Muscle of back (tissue), 11 donors: ENCODE data around the gene SEC23A. TPM values are rescaled to one million over a fixed set of nuclear protein-coding genes. Genes with fewer than 3 reads are reported as not detected.

Experiments
- DNase-seq, 3 donors: peaks; one replicate each; pipeline versions ENCODE4 v3.0.0 to v3.0.0-alpha.2; 2013
- polyA plus RNA-seq, 10 donors: library from polyadenylated mRNA; unstranded; fragments of 120-200 nt; gene quantifications; one replicate each; pipeline ENCODE4 v1.2.1, GENCODE V29; 2013; ENCODE audit not compliant: insufficient read length in 10 of 10

The SEC23A gene
- polyA plus RNA-seq, 10 donors: 80.9 to 98.8 (median 90.6) TPM

DNA sequence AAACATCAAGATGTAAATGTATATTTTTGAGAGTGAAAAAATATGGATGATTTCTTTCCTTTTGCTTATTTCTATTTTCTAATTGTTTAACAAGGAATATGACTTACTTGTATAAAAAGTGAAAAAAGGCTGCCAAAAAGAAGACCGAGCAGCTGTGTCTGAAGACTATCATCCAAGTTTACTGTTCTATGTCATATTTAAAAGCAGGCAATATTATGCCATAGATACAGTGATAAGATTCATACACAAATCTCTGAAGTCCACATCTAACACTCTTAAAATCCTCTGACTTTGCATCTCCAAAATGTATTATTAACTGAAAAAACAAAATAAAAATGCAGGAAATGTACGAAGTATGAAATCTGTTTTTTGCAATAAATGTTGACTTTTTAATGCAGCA, 109.1 kb downstream of the SEC23A start:
- DNase-seq: peak in 2 of 3 donors; percentile 10 to 27

DNA sequence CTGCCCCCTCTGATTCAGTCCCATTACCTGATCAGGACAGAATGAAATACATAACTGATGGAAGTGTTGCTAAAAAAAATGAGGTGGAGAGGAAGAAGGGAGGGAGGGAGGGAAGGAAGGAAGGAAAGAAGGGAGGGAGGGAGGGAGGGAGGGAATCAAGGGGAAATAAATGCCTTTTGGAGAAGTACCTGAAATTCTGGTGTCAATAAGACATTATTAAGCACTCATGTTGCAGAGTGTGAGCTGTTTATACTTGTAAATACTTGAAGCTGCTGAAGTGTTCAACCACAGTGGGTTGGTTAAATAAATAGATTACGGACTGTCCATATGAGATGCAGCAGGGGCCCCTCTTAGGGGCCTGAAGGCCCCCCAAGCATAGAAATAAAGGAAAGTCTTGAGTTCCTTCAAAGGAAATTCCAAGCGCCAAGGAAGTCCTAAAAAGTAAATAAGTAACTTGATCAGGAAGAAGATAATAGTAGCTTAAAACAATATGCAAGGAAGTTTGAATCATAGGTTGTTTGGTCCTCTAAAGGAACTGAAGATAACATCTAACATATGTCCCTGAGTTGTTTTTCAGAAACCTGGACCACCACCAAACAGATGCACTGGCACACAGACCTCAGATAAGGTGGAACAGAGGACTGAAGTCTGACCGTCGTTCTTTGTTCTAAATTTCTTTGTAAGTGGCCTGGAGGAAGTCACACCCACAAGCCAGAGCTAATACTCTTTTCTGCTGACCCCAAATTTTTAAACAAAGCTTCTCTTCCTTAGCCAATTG, 110.8 kb downstream of the SEC23A start:
- no peak for DNase-seq

DNA sequence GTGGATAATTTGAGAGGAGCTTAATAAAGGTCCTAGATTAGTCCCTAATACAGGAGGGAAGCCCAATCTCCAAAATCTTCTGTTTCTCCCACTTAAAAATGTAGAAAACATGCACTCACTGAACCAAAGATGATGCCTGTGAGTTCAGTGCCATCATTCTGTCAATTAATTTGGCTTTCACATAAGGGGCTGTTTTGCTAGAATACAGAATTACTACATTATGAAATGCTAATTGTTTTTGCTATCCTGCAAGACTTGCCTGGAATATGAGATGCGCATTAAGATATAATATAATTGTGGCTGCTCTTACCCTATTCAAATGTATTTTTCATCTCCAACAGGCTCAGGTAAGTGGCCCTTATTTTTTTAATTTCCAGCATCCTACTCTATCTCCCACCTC, 111.7 kb downstream of the SEC23A start:
- DNase-seq: no peak

DNA sequence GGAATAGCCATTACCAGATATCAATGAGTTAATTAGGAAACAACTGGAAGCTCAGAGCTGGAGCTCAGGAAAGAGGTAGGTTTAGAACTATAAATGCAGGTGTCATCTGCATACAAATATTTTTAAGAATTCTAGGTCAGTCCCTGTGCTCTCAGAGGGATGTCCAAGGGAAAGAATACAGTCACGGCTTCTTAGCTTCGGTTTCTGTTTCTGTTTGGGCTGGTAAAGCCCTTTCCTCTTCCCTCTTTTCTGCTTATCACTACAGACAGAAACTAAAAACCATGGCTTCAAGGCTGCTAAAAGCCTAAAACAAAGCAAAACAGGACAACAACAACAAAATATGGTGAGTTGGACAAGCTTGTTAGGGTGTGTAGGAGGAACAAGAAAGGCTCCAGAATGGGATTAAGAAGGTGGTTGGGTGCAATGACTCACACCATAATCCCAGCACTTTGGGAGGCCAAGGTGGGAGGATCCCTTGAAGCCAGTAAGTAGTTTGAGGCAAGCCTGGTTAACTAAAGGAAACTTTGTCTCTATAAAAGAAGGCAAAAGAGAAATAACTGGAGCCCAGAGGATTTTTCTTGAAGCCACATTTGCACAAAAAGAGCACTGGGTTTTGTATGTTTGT, 113.0 kb downstream of the SEC23A start:
- DNase-seq: no peak

DNA sequence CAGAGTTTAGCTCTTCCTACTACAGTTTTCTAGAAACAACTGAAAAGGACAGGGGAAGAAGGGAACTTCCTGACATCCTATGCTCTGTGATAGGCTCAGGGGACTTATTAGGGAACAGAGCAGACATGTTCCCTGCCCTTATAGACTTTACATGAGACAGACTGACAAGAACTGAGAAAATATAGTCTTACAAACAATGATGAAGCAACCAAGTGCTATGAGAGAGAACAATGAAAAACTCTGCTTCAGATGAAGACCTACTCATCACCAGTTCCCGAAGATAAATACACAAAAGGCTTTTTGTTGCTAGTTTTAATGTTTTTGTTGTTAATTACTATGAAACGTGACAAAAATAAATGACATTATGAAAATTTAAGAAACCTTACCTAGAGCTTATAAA, 115.3 kb downstream of the SEC23A start:
- no peak for DNase-seq

DNA sequence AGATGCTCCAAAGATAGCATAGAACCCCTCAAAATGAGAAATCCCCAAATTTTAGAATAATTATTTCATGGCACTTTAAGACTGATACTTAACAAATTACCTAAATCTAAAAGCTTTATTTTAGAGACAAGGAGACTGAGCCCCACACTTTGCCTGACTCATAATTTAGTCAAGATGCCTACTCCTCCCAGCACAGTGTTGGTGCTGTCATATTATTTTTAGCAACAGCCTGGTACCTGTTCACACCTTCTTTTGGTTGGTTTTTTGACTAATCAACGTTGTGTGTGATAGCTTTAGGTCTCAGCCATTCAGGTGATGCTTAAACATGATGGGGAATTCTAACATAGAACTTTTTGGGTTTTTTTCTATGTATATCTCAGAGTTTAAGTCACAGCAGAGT, 120.2 kb downstream of the SEC23A start:
- no peak for DNase-seq

DNA sequence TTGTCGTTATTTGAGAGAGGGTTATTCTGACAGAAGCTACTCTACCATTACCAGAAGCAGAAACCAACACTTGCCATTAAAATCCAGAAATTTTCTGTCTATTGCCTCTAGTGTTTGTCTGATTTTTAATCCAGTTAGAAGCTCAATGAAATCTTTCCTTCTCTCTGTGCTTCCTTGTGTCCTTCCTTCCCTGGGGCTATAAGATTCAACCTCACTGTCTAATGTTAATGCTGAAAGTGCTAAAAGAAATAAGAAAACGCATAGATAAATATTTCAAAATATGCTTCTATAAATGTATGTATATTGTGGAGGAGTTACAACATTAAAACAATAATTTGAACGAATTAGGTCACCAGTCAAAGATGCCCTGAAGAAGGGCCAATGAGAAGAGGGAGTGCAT, 120.8 kb downstream of the SEC23A start:
- DNase-seq: no peak

Other genes with a start within 250 kb of the SEC23A start
- gene GEMIN2, start 11.1 kb upstream of the SEC23A start, polyA plus RNA-seq: 10 to 100 TPM; 12.4 to 23.0 (median 18.3) TPM
- 10 to 100 TPM; 19.2 to 27.8 (median 24.4) TPM for gene TRAPPC6B, start 67.1 kb upstream of the SEC23A start, polyA plus RNA-seq
- 100 to 1,000 TPM in 2 of 10 donors, 10 to 100 TPM in 8; 63.2 to 122 (median 87.6) TPM for gene PNN, start 72.0 kb upstream of the SEC23A start, polyA plus RNA-seq
- gene MIA2, start 130.7 kb upstream of the SEC23A start, polyA plus RNA-seq: 10 to 100 TPM; 15.0 to 24.5 (median 16.9) TPM